ENCODE measurements around the gene MAJIN.
"Not testable (repeated sequence)": the region's sequence is repeated elsewhere in the genome, so short reads cannot be mapped to it uniquely, and the experiment has no call there.

MAJIN gene

GRCh38 chr11:64990222-64990923 is 18.5 kb upstream of the MAJIN start:
- no peak for DNase-seq (ENCODE audit: low read depth in 2 of 2)

- no peak for DNase-seq (ENCODE audit: low read depth in 2 of 2)
These were observed 17.5 kb upstream of the MAJIN start for GRCh38 chr11:64989416-64989815.

- no peak for DNase-seq (ENCODE audit: low read depth in 2 of 2)
These were observed 16.3 kb upstream of the MAJIN start for GRCh38 chr11:64987998-64988854.

GRCh38 chr11:64983339-64983738 is 11.4 kb upstream of the MAJIN start:
- DNase-seq (ENCODE audit: low read depth in 2 of 2), result not testable (repeated sequence)

GRCh38 chr11:64976651-64977050 is 4.7 kb upstream of the MAJIN start:
- no peak for DNase-seq (ENCODE audit: low read depth in 2 of 2)

GRCh38 chr11:64974124-64974523 is 2.2 kb upstream of the MAJIN start:
- DNase-seq (ENCODE audit: low read depth in 2 of 2), result no peak

- DNase-seq (ENCODE audit: low read depth in 2 of 2), result no peak
These were observed 1.2 kb downstream of the MAJIN start for GRCh38 chr11:64970731-64971151.

- peak; percentile 20 to 23 for DNase-seq (ENCODE audit: low read depth in 2 of 2)
These were observed 2.7 kb downstream of the MAJIN start for GRCh38 chr11:64969209-64969608.

- DNase-seq (ENCODE audit: low read depth in 2 of 2), result no peak
These were observed 4.5 kb downstream of the MAJIN start for GRCh38 chr11:64967375-64967774.

- no peak for DNase-seq (ENCODE audit: low read depth in 2 of 2)
These were observed 8.8 kb downstream of the MAJIN start for GRCh38 chr11:64963072-64963631.

GRCh38 chr11:64960719-64961118 is 11.2 kb downstream of the MAJIN start:
- DNase-seq (ENCODE audit: low read depth in 2 of 2), result no peak

- DNase-seq (ENCODE audit: low read depth in 2 of 2), result no peak
These were observed 12.4 kb downstream of the MAJIN start for GRCh38 chr11:64959498-64959897.

GRCh38 chr11:64954201-64954600 is 17.7 kb downstream of the MAJIN start:
- DNase-seq (ENCODE audit: low read depth in 2 of 2), result no peak

GRCh38 chr11:64951529-64951928 is 20.4 kb downstream of the MAJIN start:
- no peak for DNase-seq (ENCODE audit: low read depth in 2 of 2)

GRCh38 chr11:64947208-64947814 is 24.6 kb downstream of the MAJIN start:
- no peak for DNase-seq (ENCODE audit: low read depth in 2 of 2)

GRCh38 chr11:64936539-64936938 is 35.4 kb downstream of the MAJIN start:
- no peak for DNase-seq (ENCODE audit: low read depth in 2 of 2)

GRCh38 chr11:64935359-64936081 is 36.4 kb downstream of the MAJIN start, which contains the start of gene GPHA2:
Gene GPHA2 (minus strand): TSS chr11:64935893. CDS start chr11:64935460, 433 bp downstream.
- DNase-seq (ENCODE audit: low read depth in 2 of 2), result peak; percentile 6

- DNase-seq (ENCODE audit: low read depth in 2 of 2), result no peak
These were observed 37.1 kb downstream of the MAJIN start for GRCh38 chr11:64934682-64935358.

- no peak for DNase-seq (ENCODE audit: low read depth in 2 of 2)
These were observed 37.8 kb downstream of the MAJIN start for GRCh38 chr11:64933935-64934681.
